HG03095 (cell line): ENCODE measurements around the gene PPP5C.
"Not testable (repeated sequence)": the region's sequence is repeated elsewhere in the genome, so short reads cannot be mapped to it uniquely, and the experiment has no call there.

ENCODE experiments used
- ATAC-seq: cut with Tn5 transposase; IDR thresholded peaks from one replicate; pipeline ENCODE4 v1.9.1; 2021; ENCODE audit warnings: moderate library complexity; ENCODE audit not compliant: unreplicated experiment

PPP5C gene

GRCh38 chr19:46427518-46428045 is 80.7 kb downstream of the PPP5C start:
- no peak for ATAC-seq

GRCh38 chr19:46428239-46429135 is 81.6 kb downstream of the PPP5C start, which contains the start of gene PNMA8C:
Gene PNMA8C, minus strand, starts transcription at chr19:46428936. Its CDS starts 577 bp downstream, at chr19:46428359.
- ATAC-seq = no peak

GRCh38 chr19:46429999-46430398 is 83.1 kb downstream of the PPP5C start:
- ATAC-seq = no peak

- ATAC-seq = no peak
Measured at GRCh38 chr19:46431824-46432223, 84.9 kb downstream of the PPP5C start.

- ATAC-seq = not testable (repeated sequence)
Measured at GRCh38 chr19:46433470-46433869, 86.6 kb downstream of the PPP5C start.

GRCh38 chr19:46435009-46435408 is 88.1 kb downstream of the PPP5C start:
- no peak for ATAC-seq

DNA sequence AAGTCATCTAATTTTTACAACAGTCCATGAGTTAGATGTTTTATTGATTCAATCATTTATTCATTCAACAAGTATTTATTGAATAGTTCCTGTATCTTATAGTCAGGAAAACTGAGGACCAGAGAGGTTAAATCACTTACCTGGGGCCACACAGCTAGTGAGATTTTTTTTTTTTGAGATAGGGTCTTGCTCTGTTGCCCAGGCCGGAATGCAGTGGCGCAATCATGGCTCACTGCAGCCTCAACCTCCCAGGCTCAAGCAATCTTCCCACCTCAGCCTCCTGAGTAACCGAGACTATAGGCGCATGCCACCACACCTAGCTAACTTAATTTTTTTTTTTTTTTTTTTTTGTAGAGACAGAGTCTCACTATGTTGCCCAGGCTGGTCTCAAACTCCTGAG is 88.8 kb downstream of the PPP5C start:
- not testable (repeated sequence) for ATAC-seq
